Naive thymus-derived CD4-positive, alpha-beta T cell (primary cell): Measurements from ENCODE around the gene SLC44A1. TPM values are rescaled to one million over a fixed set of nuclear protein-coding genes. Genes with fewer than 3 reads are reported as not detected.

ENCODE experiments used
- ATAC-seq: fragments of 150-1000 bp; cut with Tn5 transposase; 2 replicates; pipeline ENCODE4 v1.10.0; 2021; ENCODE audit warnings: mild to moderate bottlenecking, moderate library complexity
- CTCF ChIA-PET: fragments of 350-600 bp; sonication (Branson Sonifier 250); formaldehyde crosslinking; loops from one replicate; lab custom pipeline; 2021; ENCODE audit warnings: antibody characterized with exemption; lab: Charles Lee
- POLR2A ChIA-PET: fragments of 350-600 bp; sonication (Branson Sonifier 250); formaldehyde crosslinking; loops from one replicate; lab custom pipeline; 2021; ENCODE audit warnings: antibody characterized with exemption, inconsistent platforms; lab: Charles Lee
- DNase-seq, 9 donors: peaks; one replicate each; pipeline versions ENCODE4 v3.0.0 to v3.0.0-alpha.2; 2020 to 2022; ENCODE audit warnings: mixed read lengths in 1 of 9
- H3K27ac ChIP-seq: one replicate; pipeline ENCODE4 v1.7.0; 2013; ENCODE audit warnings: mild to moderate bottlenecking, low read depth, low read length, moderate library complexity
- H3K27me3 ChIP-seq, 2 donors: one replicate each; pipeline ENCODE4 v1.7.0; 2013; ENCODE audit warnings: low read length in 2 of 2, mild to moderate bottlenecking in 2 of 2, moderate library complexity in 2 of 2; ENCODE audit not compliant: control insufficient read depth in 2 of 2, insufficient read depth in 2 of 2
- H3K36me3 ChIP-seq, 3 experiments: 1 replicate in 2 of 3; 2 replicates in 1 of 3; pipeline ENCODE4 v1.7.0; 2013; ENCODE audit warnings: low read length in 3 of 3, mild to moderate bottlenecking in 3 of 3, moderate library complexity in 1 of 3; ENCODE audit not compliant: insufficient read depth in 3 of 3, control insufficient read depth in 2 of 3
- H3K4me1 ChIP-seq, 2 donors: one replicate each; pipeline ENCODE4 v1.7.0; 2013; ENCODE audit warnings: low read length in 2 of 2, mild to moderate bottlenecking in 2 of 2, moderate library complexity in 1 of 2; ENCODE audit not compliant: control insufficient read depth in 2 of 2, insufficient read depth in 2 of 2
- H3K4me3 ChIP-seq: 2 replicates; pipeline ENCODE4 v1.7.0; 2013; ENCODE audit warnings: mild to moderate bottlenecking, low read length
- H3K9me3 ChIP-seq, 3 experiments: 1 replicate in 2 of 3; 2 replicates in 1 of 3; pipeline ENCODE4 v1.7.0; 2013; ENCODE audit warnings: low read length in 3 of 3; ENCODE audit not compliant: control insufficient read depth in 2 of 3
- H3K27ac Mint-ChIP-seq, 9 donors: one replicate each; pipeline ENCODE4 v1.8.0; 2020 to 2022; ENCODE audit warnings: mixed read lengths in 9 of 9, mild to moderate bottlenecking in 8 of 9, moderate library complexity in 5 of 9, inconsistent platforms in 2 of 9
- H3K27me3 Mint-ChIP-seq, 5 donors: one replicate each; pipeline ENCODE4 v1.8.0; 2021 to 2022; ENCODE audit warnings: mixed read lengths in 5 of 5, mild to moderate bottlenecking in 1 of 5
- H3K36me3 Mint-ChIP-seq, 5 donors: one replicate each; pipeline ENCODE4 v1.8.0; 2020 to 2022; ENCODE audit warnings: mixed read lengths in 5 of 5, mild to moderate bottlenecking in 3 of 5, inconsistent platforms in 1 of 5
- H3K4me1 Mint-ChIP-seq, 7 donors: one replicate each; pipeline ENCODE4 v1.8.0; 2020 to 2022; ENCODE audit warnings: mixed read lengths in 7 of 7, mild to moderate bottlenecking in 3 of 7, inconsistent platforms in 1 of 7
- H3K4me3 Mint-ChIP-seq, 10 donors: one replicate each; pipeline ENCODE4 v1.8.0; 2020 to 2022; ENCODE audit warnings: mild to moderate bottlenecking in 10 of 10, mixed read lengths in 10 of 10, moderate library complexity in 6 of 10, inconsistent platforms in 2 of 10
- H3K9me3 Mint-ChIP-seq, 11 donors: one replicate each; pipeline ENCODE4 v1.8.0; 2020 to 2022; ENCODE audit warnings: mixed read lengths in 11 of 11, mild to moderate bottlenecking in 4 of 11, inconsistent platforms in 1 of 11, moderate library complexity in 1 of 11
- intact Hi-C, 2 donors: fragments of 100-400 bp; cut with micrococcal nuclease; formaldehyde crosslinking; loops; one replicate each; pipeline ENCODE4 v1.15.1; 2023
- polyA plus RNA-seq, 2 donors: library from polyadenylated mRNA; unstranded; fragments of 300-500 nt; fragmentation: Illumina TruSeq; gene quantifications; one replicate each; pipeline ENCODE4 v1.2.3, GENCODE V29; 2021
- total RNA-seq, 6 experiments: library from RNA in 5 of 6; stranded (reverse) in 5 of 6; gene quantifications; 1 replicate in 5 of 6; 2 replicates in 1 of 6; pipeline ENCODE4 v1.2.3 and lab custom pipeline; 2021 to 2026

Gene SLC44A1
- total and polyA plus RNA-seq, 7 experiments from 2014 or later: 7.7 to 21.8 (median 13.7) TPM

- Histone ChIP-seq H3K9me3 (no peaks in the 10 kb centered on the region), H3K4me1 (no peaks in the 10 kb centered on the region), H3K4me3 (no peak overlapping the region), H3K27ac (no peak overlapping the region), H3K27me3 (no peaks in the 10 kb centered on the region), H3K36me3 (no peaks in the 10 kb centered on the region)
- CTCF ChIA-PET: interaction anchor here (5.4 kb wide), 1 partner anchor 556 kb away, joined by 28 read pairs; no protein-coding TSS in a partner anchor
- ATAC-seq: no peak
- Mint-ChIP-seq H3K4me3 (no peak overlapping the region), H3K36me3 (no peaks in the 10 kb centered on the region), H3K9me3 (no peaks in the 10 kb centered on the region), H3K27me3 (peaks cover 2 to 9% (median 4%) of the 10 kb centered on the region in 5 donors), H3K4me1 (peaks cover 0 to 19% (median 0%) of the 10 kb centered on the region in 7 donors), H3K27ac (no peak overlapping the region)
- intact Hi-C loops: loop anchor here in 1 of 2 donors (5.0 kb wide), 1 partner anchor 453 kb away; no protein-coding TSS in a partner anchor
- DNase-seq: no peak
- POLR2A ChIA-PET: no interaction called here
These were observed 175.6 kb downstream of the SLC44A1 start for GRCh38 chr9:105419816-105420597.

- peaks cover 0 to 15% (median 0%) of the 10 kb centered on the region in 7 donors for H3K4me1 Mint-ChIP-seq
- no peaks in the 10 kb centered on the region for H3K27me3 ChIP-seq
- H3K36me3 Mint-ChIP-seq: no peaks in the 10 kb centered on the region
- H3K4me3 ChIP-seq: no peak overlapping the region
- no peaks in the 10 kb centered on the region for H3K9me3 Mint-ChIP-seq
- intact Hi-C loops: no loop called here
- H3K27ac Mint-ChIP-seq: no peak overlapping the region
- H3K9me3 ChIP-seq: no peaks in the 10 kb centered on the region
- ATAC-seq (no peak), DNase-seq (no peak)
- peaks cover 0 to 4% (median 0%) of the 10 kb centered on the region in 5 donors for H3K27me3 Mint-ChIP-seq
- H3K4me3 Mint-ChIP-seq: no peak overlapping the region
- CTCF ChIA-PET: interaction anchor here (1.0 kb wide), 1 partner anchor 12 kb away, joined by 3 read pairs; no protein-coding TSS in a partner anchor
- H3K36me3 ChIP-seq: no peaks in the 10 kb centered on the region
- H3K4me1 ChIP-seq: no peaks in the 10 kb centered on the region
- no peak overlapping the region for H3K27ac ChIP-seq
- POLR2A ChIA-PET: no interaction called here
These were observed 176.7 kb downstream of the SLC44A1 start for GRCh38 chr9:105421154-105421553.

GRCh38 chr9:105421864-105422263 is 177.4 kb downstream of the SLC44A1 start:
- H3K27ac ChIP-seq: no peak overlapping the region
- Mint-ChIP-seq H3K27me3 (peaks cover 0 to 4% (median 0%) of the 10 kb centered on the region in 5 donors), H3K4me3 (no peak overlapping the region), H3K36me3 (no peaks in the 10 kb centered on the region), H3K4me1 (peaks cover 0 to 8% (median 0%) of the 10 kb centered on the region in 7 donors), H3K27ac (no peak overlapping the region), H3K9me3 (no peaks in the 10 kb centered on the region)
- POLR2A ChIA-PET: no interaction called here
- H3K36me3 ChIP-seq: no peaks in the 10 kb centered on the region
- no peaks in the 10 kb centered on the region for H3K9me3 ChIP-seq
- H3K27me3 ChIP-seq: no peaks in the 10 kb centered on the region
- DNase-seq: no peak
- H3K4me1 ChIP-seq: no peaks in the 10 kb centered on the region
- ATAC-seq: no peak
- H3K4me3 ChIP-seq: no peak overlapping the region
- intact Hi-C loops: no loop called here
- CTCF ChIA-PET: no interaction called here

GRCh38 chr9:105425816-105426433 is 181.5 kb downstream of the SLC44A1 start:
- Mint-ChIP-seq H3K27ac (no peak overlapping the region), H3K27me3 (peaks cover 0 to 4% (median 0%) of the 10 kb centered on the region in 5 donors), H3K4me3 (no peak overlapping the region), H3K4me1 (no peaks in the 10 kb centered on the region), H3K9me3 (no peaks in the 10 kb centered on the region), H3K36me3 (no peaks in the 10 kb centered on the region)
- Histone ChIP-seq H3K4me1 (no peaks in the 10 kb centered on the region), H3K4me3 (no peak overlapping the region), H3K27me3 (no peaks in the 10 kb centered on the region), H3K9me3 (no peaks in the 10 kb centered on the region), H3K36me3 (no peaks in the 10 kb centered on the region), H3K27ac (no peak overlapping the region)
- ChIA-PET POLR2A (no interaction called here), CTCF (interaction anchor here (0.7 kb wide), 1 partner anchor 32 kb away, joined by 4 read pairs; no protein-coding TSS in a partner anchor)
- intact Hi-C loops: loop anchor here (1.0 to 5.0 kb wide), 2 partner anchors 56 to 292 kb away; no protein-coding TSS in a partner anchor
- DNase-seq (no peak), ATAC-seq (no peak)

- H3K27me3 Mint-ChIP-seq: peaks cover 0 to 4% (median 0%) of the 10 kb centered on the region in 5 donors
- Histone ChIP-seq H3K27me3 (no peaks in the 10 kb centered on the region), H3K27ac (no peak overlapping the region), H3K36me3 (no peaks in the 10 kb centered on the region), H3K9me3 (no peaks in the 10 kb centered on the region), H3K4me3 (no peak overlapping the region), H3K4me1 (no peaks in the 10 kb centered on the region)
- no peak for DNase-seq
- no peaks in the 10 kb centered on the region for H3K9me3 Mint-ChIP-seq
- intact Hi-C loops: loop anchor here (1.0 to 5.0 kb wide), 2 partner anchors 56 to 292 kb away; no protein-coding TSS in a partner anchor
- no peak overlapping the region for H3K27ac Mint-ChIP-seq
- no peaks in the 10 kb centered on the region for H3K4me1 Mint-ChIP-seq
- no peak for ATAC-seq
- ChIA-PET POLR2A (no interaction called here), CTCF (interaction anchor here (0.7 kb wide), 1 partner anchor 31 kb away, joined by 4 read pairs; no protein-coding TSS in a partner anchor)
- H3K36me3 Mint-ChIP-seq: no peaks in the 10 kb centered on the region
- no peak overlapping the region for H3K4me3 Mint-ChIP-seq
These were observed 182.2 kb downstream of the SLC44A1 start for GRCh38 chr9:105426657-105427056.

GRCh38 chr9:105431424-105432246 is 187.2 kb downstream of the SLC44A1 start:
- Mint-ChIP-seq H3K36me3 (peaks cover 0 to 3% (median 0%) of the 10 kb centered on the region in 5 donors), H3K4me3 (no peak overlapping the region), H3K9me3 (peaks cover 0 to 4% (median 0%) of the 10 kb centered on the region in 11 donors), H3K27ac (no peak overlapping the region), H3K4me1 (no peaks in the 10 kb centered on the region), H3K27me3 (peaks cover 0 to 10% (median 0%) of the 10 kb centered on the region in 5 donors)
- intact Hi-C loops: no loop called here
- Histone ChIP-seq H3K4me3 (no peak overlapping the region), H3K4me1 (no peaks in the 10 kb centered on the region), H3K27ac (no peak overlapping the region), H3K9me3 (no peaks in the 10 kb centered on the region), H3K27me3 (no peaks in the 10 kb centered on the region), H3K36me3 (no peaks in the 10 kb centered on the region)
- POLR2A ChIA-PET: no interaction called here
- DNase-seq (no peak), ATAC-seq (no peak)
- CTCF ChIA-PET: interaction anchor here (1.0 to 1.1 kb wide), 2 partner anchors 11 to 16 kb away, joined by 3 to 4 read pairs; no protein-coding TSS in a partner anchor
